Spleen (tissue), 7 donors: Measurements from ENCODE around the gene AGBL3.
A peak's percentile ranks its signal among the peaks of the same experiment; 100 is the strongest.

ENCODE experiments used
- CTCF ChIP-seq, 11 experiments: fragments of 200-600 bp in 7 of 11; fragments of 450-650 bp in 4 of 11; sonication (generic) in 4 of 11; IDR thresholded peaks in 8 of 11; conservative IDR thresholded peaks in 3 of 11; 1 replicate in 7 of 11; 2 replicates in 4 of 11; pipeline versions ENCODE4 v1.4.0 to v1.8.0; 2016 to 2021; ENCODE audit warnings: antibody characterized with exemption in 11 of 11, inconsistent platforms in 4 of 11, mild to moderate bottlenecking in 1 of 11
- POLR2A ChIP-seq, 3 donors: fragments of 450-650 bp; IDR thresholded peaks; one replicate each; pipeline ENCODE4 v1.5.1; 2017; ENCODE audit warnings: antibody characterized with exemption in 3 of 3, mild to moderate bottlenecking in 1 of 3
- donor health status: DM: no; HTN: no; CAD: no; lungs with moderate emphysema.
- donor health status: DM: no; HTN: no; CAD: no.
- donor health status: DM: no; HTN: no; CAD: no.

DNA sequence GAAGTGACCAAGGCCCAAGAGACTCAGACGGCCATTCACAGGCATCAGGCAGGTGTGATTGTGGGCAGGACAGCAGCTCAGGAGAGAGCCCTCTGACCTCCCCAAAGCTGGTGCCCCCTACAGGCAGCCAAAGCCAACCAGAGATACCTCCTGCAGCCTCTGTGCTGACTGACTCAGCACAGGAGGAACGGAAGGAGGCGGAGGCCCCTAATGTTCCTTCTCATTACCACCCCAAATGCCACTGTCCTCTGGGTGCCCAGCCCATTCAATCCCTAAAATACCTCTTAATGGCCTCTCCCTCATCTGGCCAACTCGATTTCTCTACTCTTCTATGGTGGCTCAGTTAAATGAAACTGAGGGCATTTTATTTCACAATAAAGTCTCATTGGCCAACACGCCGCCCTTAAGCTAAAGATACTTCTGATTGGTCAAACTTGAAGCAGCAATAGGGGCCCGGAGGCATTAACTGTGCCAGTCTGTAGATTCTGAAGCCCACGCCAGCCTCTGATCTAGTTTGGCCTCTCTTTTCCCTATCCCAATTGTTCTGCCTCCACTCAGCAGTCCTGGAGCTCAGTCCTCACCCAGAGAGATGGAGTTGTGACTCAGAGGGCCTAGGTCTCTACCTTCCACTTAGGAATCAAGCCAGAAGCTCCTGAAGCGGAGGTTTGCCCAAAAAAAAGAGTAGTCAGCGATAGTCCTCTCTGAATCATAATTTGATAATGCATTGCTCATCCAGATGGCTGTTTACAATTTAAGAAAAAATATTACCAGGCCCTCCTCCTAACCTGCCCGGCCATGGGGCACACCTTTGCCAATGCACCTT lies 183.0 kb downstream of the AGBL3 start:
- TF ChIP-seq POLR2A (IDR thresholded peaks at IDR 0.05) (no peak), CTCF (IDR thresholded peaks at IDR 0.05 in 8 of 11, conservative IDR thresholded peaks at IDR 0.05 in 3 of 11) (peak in 9 of 11 experiments; percentile 37 to 69 (median 52))
